ENCODE results near the gene SESN2.
"Not testable (repeated sequence)": the region's sequence is repeated elsewhere in the genome, so short reads cannot be mapped to it uniquely, and the experiment has no call there.

SESN2 gene

GRCh38 chr1:28326984-28327383, 67.7 kb downstream of the SESN2 start:
- Histone ChIP-seq H3K79me2 (ENCODE audit: insufficient read depth, low read depth) (peaks cover 7% of the 10 kb centered on the region; the same call in 1 of the 2 replicates), H2AFZ (ENCODE audit: low read depth) (no peak overlapping the region), H4K20me1 (ENCODE audit: insufficient read depth) (no peaks in the 10 kb centered on the region), H3K9ac (no peak overlapping the region), H3K4me1 (ENCODE audit: low read depth, poor library complexity, severe bottlenecking) (peaks cover 6% of the 10 kb centered on the region), H3K27me3 (ENCODE audit: insufficient read depth, low read depth) (no peaks in the 10 kb centered on the region), H3K27ac (no peak overlapping the region), H3K36me3 (ENCODE audit: insufficient read depth) (no peaks in the 10 kb centered on the region), H3K4me2 (no peak overlapping the region), H3K4me3 (IDR thresholded peaks at IDR 0.05; ENCODE audit: insufficient read depth, low read depth, low read length) (no peak overlapping the region)
- TF ChIP-seq CTCF (conservative IDR thresholded peaks at IDR 0.05; ENCODE audit: low read depth, low read length) = no peak

GRCh38 chr1:28327431-28327830, 68.1 kb downstream of the SESN2 start:
- not testable (repeated sequence) for H3K79me2 ChIP-seq (ENCODE audit: insufficient read depth, low read depth); H2AFZ ChIP-seq (ENCODE audit: low read depth); H3K4me2 ChIP-seq; H3K27ac ChIP-seq; H3K27me3 ChIP-seq (ENCODE audit: insufficient read depth, low read depth); H3K4me3 ChIP-seq (IDR thresholded peaks at IDR 0.05; ENCODE audit: insufficient read depth, low read depth, low read length); H3K9ac ChIP-seq; H3K36me3 ChIP-seq (ENCODE audit: insufficient read depth); H3K4me1 ChIP-seq (ENCODE audit: low read depth, poor library complexity, severe bottlenecking); H4K20me1 ChIP-seq (ENCODE audit: insufficient read depth)

GRCh38 chr1:28328228-28328648, 68.9 kb downstream of the SESN2 start:
- Histone ChIP-seq H3K4me1 (ENCODE audit: low read depth, poor library complexity, severe bottlenecking) (peaks cover 6% of the 10 kb centered on the region), H3K9ac (peak overlapping the region; percentile 79; the same call in 1 of the 2 replicates), H3K27ac (peak overlapping the region; percentile 81), H3K36me3 (ENCODE audit: insufficient read depth) (no peaks in the 10 kb centered on the region), H2AFZ (ENCODE audit: low read depth) (peak overlapping the region; percentile 94), H4K20me1 (ENCODE audit: insufficient read depth) (no peaks in the 10 kb centered on the region), H3K4me2 (peak overlapping the region; percentile 40), H3K4me3 (IDR thresholded peaks at IDR 0.05; ENCODE audit: insufficient read depth, low read depth, low read length) (peak overlapping the region; percentile 9), H3K79me2 (ENCODE audit: insufficient read depth, low read depth) (peaks cover 7% of the 10 kb centered on the region; the same call in 1 of the 2 replicates), H3K27me3 (ENCODE audit: insufficient read depth, low read depth) (no peaks in the 10 kb centered on the region)
- no peak for TF ChIP-seq CTCF (conservative IDR thresholded peaks at IDR 0.05; ENCODE audit: low read depth, low read length)

- Histone ChIP-seq H2AFZ (ENCODE audit: low read depth) (peak overlapping the region; percentile 94), H3K36me3 (ENCODE audit: insufficient read depth) (no peaks in the 10 kb centered on the region)
- TF ChIP-seq CTCF (conservative IDR thresholded peaks at IDR 0.05; ENCODE audit: low read depth, low read length) = no peak
These were observed 70.3 kb downstream of the SESN2 start for GRCh38 chr1:28329395-28330153.

More at GRCh38 chr1:28329395-28330153, 70.3 kb downstream of the SESN2 start:
- Histone ChIP-seq H3K27me3 (ENCODE audit: insufficient read depth, low read depth) (no peaks in the 10 kb centered on the region), H3K79me2 (ENCODE audit: insufficient read depth, low read depth) (peaks cover 7% of the 10 kb centered on the region; the same call in 1 of the 2 replicates), H3K9ac (peak overlapping the region; percentile 79), H3K4me1 (ENCODE audit: low read depth, poor library complexity, severe bottlenecking) (peaks cover 6% of the 10 kb centered on the region), H4K20me1 (ENCODE audit: insufficient read depth) (no peaks in the 10 kb centered on the region), H3K4me3 (IDR thresholded peaks at IDR 0.05; ENCODE audit: insufficient read depth, low read depth, low read length) (peak overlapping the region; percentile 40), H3K4me2 (peak overlapping the region; percentile 40; the same call in 1 of the 2 replicates), H3K27ac (peak overlapping the region; percentile 81)

Data from KMS-11 (cell line).